ENCODE results near the gene TNK2. TPM values are rescaled to one million over a fixed set of nuclear protein-coding genes. Genes with fewer than 3 reads are reported as not detected.
"Not testable (repeated sequence)": the region's sequence is repeated elsewhere in the genome, so short reads cannot be mapped to it uniquely, and the experiment has no call there.

TNK2 gene
- total RNA-seq, 1 experiment from 2014 or later: 22.2 TPM

DNA sequence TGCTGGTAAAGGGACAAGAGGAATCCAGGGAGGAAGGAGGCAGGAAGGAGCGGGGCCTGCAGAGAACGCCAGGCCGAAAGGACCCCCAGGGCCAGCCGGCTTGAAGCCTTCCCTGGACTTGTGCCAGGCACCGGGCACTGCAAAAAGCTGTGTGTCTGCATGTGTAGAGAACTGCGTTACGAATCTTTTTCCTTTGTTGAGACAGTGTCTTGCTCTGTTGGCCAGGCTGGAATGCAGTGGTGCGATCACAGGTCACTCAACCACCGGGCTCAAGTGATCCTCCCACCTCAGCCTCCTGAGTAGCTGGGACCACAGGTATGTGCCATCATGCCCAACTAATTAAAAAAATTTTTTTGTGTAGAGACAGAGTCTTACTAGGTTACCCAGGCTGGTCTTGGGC, 79.6 kb downstream of the TNK2 start:
- no peak for DNase-seq
- H3K9me3 ChIP-seq: no peaks in the 10 kb centered on the region
- H3K27me3 ChIP-seq: no peaks in the 10 kb centered on the region
- no peak overlapping the region for H3K4me3 ChIP-seq
- no peaks in the 10 kb centered on the region for H3K36me3 ChIP-seq

DNA sequence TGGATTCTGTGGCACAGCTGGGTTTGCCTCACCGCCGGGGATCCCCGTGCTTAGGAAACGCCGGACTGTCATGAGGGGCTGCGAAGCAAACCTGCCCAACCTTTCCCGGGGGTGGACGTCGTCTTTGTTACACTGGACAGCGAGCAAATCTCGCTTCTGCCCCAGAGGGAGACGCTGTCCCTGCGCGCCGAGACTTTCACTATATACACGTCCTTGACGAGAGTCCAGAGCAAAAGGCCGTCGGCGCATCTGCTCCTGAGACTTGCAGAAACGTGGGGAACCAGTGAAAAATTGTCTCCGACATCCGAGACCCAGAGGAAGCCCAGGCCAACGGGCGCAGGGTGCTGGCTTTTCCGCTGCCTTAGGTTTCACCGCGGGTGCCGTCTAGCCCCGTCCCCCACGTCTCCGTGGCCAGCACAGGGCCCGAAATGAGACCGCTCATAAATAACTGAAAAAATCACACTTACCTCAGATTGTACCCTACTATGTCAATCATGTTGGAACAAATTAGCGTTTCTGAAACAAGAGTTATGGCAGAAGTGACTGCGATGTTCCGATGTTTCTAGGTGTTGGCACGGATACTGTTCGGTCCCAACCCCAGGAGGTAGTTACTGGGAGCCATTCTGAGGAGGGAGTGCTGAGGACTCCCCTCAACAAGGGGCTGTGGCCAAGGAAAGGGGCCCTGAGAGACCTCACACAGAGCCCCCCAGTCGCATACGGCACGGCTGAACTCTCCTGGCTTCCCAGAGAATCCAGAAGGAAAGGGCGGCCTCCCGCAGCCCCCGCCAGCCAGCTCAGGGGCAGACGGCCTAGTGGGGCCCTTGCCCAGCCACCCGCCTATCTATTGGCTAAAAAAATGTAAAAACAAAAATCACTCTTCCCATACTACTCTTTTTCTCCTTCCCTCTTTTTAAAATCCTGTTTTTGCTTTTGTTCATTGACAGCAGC, 82.2 kb downstream of the TNK2 start:
- H3K4me3 ChIP-seq: no peak overlapping the region
- no peak for DNase-seq
- no peaks in the 10 kb centered on the region for H3K9me3 ChIP-seq
- no peaks in the 10 kb centered on the region; the same call in 1 of the 2 replicates for H3K27me3 ChIP-seq
- H3K36me3 ChIP-seq: no peaks in the 10 kb centered on the region

DNA sequence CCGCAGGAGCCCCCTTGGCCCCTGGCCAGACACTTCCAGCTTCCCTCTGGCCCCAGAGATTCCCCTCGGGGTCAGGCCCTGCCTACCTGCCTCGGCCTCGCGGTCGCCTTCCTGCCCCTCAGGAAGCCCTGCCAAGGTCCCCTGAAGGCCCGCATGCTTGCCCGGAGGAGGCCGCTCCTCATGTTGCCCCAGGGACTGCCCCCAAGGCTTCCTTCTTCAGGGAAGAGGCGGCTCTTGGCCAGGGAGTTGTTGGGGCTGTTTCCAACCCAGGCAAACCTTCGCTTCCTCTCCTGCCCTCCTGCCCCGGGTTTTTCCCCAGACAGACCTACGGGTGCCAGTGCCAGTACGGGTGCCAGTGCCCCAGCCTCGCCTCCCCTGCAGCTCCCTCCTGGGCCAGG, 83.2 kb downstream of the TNK2 start:
- DNase-seq: no peak
- Histone ChIP-seq H3K9me3 (no peaks in the 10 kb centered on the region), H3K36me3 (no peaks in the 10 kb centered on the region), H3K4me3 (no peak overlapping the region), H3K27me3 (no peaks in the 10 kb centered on the region; the same call in 1 of the 2 replicates)

DNA sequence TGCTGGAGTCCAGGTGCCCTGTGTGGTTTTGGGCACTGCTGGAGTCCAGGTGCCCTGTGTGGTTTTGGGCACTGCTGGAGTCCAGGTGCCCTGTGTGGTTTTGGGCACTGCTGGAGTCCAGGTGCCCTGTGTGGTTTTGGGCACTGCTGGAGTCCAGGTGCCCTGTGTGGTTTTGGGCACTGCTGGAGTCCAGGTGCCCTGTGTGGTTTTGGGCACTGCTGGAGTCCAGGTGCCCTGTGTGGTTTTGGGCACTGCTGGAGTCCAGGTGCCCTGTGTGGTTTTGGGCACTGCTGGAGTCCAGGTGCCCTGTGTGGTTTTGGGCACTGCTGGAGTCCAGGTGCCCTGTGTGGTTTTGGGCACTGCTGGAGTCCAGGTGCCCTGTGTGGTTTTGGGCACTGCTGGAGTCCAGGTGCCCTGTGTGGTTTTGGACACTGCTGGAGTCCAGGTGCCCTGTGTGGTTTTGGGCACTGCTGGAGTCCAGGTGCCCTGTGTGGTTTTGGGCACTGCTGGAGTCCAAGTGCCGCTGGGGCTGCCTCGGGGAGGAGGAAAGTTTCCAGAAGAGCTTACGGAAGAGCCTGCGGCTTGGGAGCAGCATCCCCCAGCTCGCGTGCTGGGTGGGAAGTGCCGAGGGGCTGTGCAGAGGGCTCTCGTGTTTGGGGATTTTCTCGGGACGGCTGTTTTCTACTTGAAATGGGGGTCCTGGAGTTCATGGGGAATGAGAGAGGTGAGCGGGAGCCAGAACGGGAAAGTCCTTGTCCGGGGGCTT, 83.7 kb downstream of the TNK2 start:
- not testable (repeated sequence) for DNase-seq, H3K27me3 ChIP-seq, H3K4me3 ChIP-seq, H3K9me3 ChIP-seq, H3K36me3 ChIP-seq

DNA sequence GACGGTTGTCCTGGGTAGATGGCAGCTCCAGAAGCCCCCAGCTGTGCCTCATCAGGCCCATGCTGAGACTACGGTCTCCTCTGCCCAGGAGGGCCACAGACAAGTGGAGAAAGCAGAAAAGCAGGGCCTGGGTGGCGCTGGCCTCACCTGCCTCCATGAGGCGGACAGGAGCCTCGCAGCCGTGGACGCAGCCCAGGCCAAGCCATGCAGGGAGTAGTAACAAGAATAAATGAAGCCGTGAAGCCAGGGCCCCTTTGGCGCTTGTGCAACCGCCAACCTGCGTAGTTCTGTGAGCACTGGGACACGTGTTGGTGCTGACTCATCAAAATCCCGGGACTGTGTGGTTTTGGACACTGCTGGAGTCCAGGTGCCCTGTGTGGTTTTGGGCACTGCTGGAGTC, 84.4 kb downstream of the TNK2 start:
- DNase-seq: no peak

DNA sequence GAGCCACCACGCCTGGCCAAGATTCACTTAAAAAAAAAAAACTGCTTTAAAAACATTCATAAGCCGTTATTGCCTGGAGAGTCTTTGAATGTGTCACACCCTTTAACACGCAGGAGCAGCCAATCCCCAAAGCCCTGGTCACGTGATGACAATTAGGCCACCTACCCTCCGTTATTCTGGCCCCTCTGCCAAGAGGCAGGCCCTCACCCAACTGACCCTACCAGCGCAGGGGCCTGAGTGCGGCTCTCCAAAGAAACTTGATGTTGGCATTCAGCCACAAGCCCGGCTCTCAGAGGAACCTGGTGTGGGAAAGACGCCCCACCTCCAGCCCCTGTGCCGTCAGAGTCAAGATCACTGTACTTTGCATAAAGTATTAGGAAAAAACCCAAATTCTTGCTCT, 85.1 kb downstream of the TNK2 start:
- H3K27me3 ChIP-seq: no peaks in the 10 kb centered on the region; the same call in 1 of the 2 replicates
- H3K4me3 ChIP-seq: no peak overlapping the region
- H3K9me3 ChIP-seq: no peaks in the 10 kb centered on the region
- DNase-seq: no peak
- no peaks in the 10 kb centered on the region for H3K36me3 ChIP-seq

More for the DNA sequence above, 84.4 kb downstream of the TNK2 start:
- no peaks in the 10 kb centered on the region for H3K9me3 ChIP-seq
- H3K27me3 ChIP-seq: no peaks in the 10 kb centered on the region; the same call in 1 of the 2 replicates
- no peak overlapping the region for H3K4me3 ChIP-seq
- H3K36me3 ChIP-seq: no peaks in the 10 kb centered on the region

DNA sequence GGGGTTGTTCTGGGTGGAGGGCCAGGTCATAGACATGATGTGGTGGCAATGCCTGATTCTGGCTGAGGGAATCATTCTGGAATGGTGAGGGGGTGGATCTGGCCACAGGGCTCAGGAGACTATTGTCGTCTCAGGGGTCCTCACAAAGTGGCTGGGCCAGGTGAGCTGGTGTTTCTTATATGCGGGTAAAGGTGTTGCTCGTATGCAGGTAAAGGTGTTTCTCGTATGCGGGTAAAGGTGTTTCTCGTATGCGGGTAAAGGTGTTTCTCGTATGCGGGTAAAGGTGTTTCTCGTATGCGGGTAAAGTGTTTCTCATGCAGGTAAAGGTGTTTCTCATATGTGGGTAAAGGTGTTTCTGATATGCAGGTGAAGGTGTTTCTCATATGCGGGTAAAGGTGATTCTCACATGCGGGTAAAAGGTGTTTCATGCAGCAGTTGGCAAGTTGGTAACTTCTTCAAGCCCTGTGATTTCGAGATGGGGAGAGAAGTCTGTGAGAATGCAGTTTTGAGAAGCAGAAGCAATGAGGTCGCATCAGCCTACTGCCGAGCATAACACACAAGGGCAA, 86.1 kb downstream of the TNK2 start:
- H3K36me3 ChIP-seq: no peaks in the 10 kb centered on the region
- no peaks in the 10 kb centered on the region for H3K9me3 ChIP-seq
- no peak overlapping the region for H3K4me3 ChIP-seq
- no peak for DNase-seq
- no peaks in the 10 kb centered on the region; the same call in 1 of the 2 replicates for H3K27me3 ChIP-seq

DNA sequence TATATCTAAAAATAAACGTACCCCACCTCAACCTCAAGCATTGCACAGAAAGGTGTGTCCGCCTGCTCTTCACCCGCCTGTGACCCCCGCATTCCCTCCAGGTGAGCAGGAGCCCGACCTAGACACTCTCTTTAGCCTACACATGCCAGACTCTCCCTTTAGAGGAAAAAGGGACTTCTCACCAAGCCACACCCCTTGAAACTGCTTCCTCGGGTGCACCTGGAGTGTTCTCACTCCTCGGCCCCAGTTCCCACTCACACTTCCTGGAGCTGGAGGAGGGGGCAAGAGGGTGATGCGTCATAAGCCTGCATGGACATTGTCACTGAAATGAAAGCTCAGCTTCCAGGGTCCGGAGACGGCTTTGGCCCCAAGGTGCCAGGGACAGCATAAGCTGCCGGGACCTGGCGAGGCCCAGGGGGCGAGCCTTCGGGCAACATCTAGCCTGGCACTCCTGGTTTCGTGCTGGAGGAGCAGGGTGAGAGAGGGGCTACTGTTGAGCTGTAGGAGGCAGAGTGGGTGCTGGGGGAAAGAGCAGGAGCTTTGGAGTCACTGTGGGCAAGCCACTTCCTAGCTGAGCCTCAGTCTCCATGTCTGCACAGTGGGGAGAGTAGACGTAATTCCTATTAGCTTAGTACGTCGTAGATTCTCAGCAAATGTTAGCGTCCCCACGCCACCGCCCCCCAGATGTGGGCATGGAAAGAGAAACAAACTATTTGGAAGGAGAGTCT, 86.8 kb downstream of the TNK2 start:
- Histone ChIP-seq H3K27me3 (no peaks in the 10 kb centered on the region; the same call in 1 of the 2 replicates), H3K36me3 (no peaks in the 10 kb centered on the region), H3K9me3 (no peaks in the 10 kb centered on the region), H3K4me3 (no peak overlapping the region)
- no peak for DNase-seq

DNA sequence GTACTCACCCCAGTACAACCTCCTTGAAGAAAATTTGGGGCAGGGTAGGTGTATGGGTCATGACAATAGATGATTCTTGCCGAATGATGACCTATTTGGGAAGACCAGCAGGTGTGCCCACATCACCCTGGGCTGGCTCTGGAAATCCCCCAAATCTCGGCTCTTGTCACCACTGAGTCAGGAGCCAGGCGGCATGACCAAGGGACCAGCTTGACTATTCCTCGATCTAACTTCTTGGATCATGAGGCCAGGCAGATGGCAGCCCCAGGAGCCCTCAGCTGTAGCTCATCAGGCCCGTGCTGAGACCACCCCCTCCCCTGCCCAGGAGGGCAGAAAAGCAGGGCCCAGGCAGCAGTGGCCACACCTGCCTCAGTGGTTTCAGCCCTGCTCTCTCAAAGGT, 87.5 kb downstream of the TNK2 start:
- Histone ChIP-seq H3K9me3 (no peaks in the 10 kb centered on the region), H3K27me3 (no peaks in the 10 kb centered on the region; the same call in 1 of the 2 replicates), H3K36me3 (no peaks in the 10 kb centered on the region), H3K4me3 (no peak overlapping the region)
- no peak for DNase-seq

DNA sequence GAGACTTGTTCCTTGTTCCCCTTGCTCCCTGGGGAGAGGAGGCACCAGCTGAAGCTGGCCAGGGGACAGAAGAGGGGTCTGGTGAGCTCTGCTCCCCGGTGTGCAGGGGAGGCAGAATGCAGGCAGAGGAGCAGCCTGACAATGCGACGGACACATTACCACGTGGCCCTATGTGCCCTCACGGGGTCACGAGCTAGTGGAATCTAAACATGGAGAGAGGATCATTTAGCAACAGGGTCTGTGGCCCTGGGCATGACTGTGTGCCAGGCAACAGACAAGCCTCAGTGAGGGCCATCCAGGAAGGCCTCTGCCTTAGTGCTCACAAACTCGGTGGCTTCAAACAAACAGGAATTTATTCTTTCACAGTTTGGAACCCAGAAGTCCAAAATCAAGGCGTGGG, 88.2 kb downstream of the TNK2 start:
- no peaks in the 10 kb centered on the region for H3K9me3 ChIP-seq
- DNase-seq: no peak
- no peak overlapping the region for H3K4me3 ChIP-seq
- H3K27me3 ChIP-seq: no peaks in the 10 kb centered on the region; the same call in 1 of the 2 replicates
- no peaks in the 10 kb centered on the region for H3K36me3 ChIP-seq

DNA sequence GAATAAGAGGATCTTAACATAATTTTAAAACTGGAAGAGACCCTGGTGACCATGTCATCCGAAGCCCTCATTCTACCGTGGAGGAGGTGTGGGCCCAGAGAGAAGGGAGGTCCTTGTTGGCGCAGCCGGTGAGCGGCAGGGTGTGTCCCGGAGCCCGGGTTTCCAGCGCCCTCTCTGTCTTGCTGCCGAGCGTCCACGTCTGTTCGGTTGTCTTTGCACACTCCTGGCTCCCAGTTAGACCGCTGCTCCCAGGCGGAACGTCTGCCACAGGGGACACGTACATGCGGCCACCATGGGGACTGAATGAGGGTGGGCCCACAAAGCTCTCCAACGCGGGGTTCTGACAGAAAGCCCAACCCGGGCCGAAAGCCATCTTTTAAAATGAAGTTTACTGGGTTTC, 90.0 kb downstream of the TNK2 start:
- DNase-seq: no peak
- Histone ChIP-seq H3K36me3 (no peaks in the 10 kb centered on the region), H3K27me3 (no peaks in the 10 kb centered on the region; the same call in 1 of the 2 replicates), H3K9me3 (no peaks in the 10 kb centered on the region), H3K4me3 (no peak overlapping the region)

DNA sequence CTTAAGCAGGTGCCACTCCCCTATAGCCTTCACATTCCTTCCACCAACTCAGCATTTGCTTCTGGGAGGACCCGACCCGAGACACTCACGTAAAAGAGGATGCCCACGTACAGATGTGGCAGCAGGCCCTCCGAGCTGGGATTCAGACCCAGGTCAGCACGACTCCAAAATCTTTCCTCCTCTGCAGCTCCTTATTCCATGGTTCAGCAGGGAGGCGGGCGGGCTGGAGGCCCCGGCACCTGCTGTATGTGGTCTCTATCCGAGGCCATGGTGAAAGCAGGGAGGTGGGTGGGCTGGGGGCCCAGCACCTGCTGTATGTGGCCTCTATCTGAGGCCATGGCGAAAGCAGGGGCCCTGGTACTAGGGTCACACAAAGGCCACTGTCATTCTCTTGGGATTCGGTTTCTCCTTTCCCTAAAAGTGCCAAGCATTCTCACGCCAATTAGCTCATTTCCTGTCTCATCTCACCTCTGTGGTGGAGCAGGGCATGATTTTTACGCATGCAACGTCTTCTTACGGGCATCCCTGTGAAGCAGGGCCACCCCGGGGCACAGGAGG, 90.7 kb downstream of the TNK2 start:
- no peak for DNase-seq
- H3K36me3 ChIP-seq: no peaks in the 10 kb centered on the region

DNA sequence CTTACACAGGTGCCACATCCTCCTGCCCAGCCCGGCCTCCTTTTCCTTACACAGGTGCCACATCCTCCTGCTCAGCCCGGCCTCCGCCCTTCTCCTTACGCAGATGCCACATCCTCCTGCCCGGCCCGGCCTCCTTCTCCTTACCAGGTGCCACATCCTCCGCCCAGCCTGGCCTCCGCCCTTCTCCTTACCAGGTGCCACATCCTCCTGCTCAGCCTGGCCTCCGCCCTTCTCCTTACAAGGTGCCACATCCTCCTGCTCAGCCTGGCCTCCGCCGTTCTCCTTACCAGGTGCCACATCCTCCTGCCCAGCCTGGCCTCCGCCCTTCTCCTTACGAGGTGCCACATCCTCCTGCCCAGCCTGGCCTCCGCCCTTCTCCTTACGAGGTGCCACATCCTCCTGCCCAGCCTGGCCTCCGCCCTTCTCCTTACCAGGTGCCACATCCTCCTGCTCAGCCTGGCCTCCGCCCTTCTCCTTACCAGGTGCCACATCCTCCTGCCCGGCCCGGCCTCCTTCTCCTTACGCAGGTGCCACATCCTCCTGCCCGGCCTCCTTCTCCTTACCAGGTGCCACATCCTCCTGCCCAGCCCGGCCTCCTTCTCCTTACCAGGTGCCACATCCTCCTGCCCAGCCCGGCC, 92.0 kb downstream of the TNK2 start:
- H3K9me3 ChIP-seq, H3K36me3 ChIP-seq, H3K4me3 ChIP-seq, H3K27me3 ChIP-seq, DNase-seq: not testable (repeated sequence)

More for the DNA sequence above, 90.7 kb downstream of the TNK2 start:
- Histone ChIP-seq H3K27me3 (no peaks in the 10 kb centered on the region; the same call in 1 of the 2 replicates), H3K9me3 (no peaks in the 10 kb centered on the region), H3K4me3 (no peak overlapping the region)

DNA sequence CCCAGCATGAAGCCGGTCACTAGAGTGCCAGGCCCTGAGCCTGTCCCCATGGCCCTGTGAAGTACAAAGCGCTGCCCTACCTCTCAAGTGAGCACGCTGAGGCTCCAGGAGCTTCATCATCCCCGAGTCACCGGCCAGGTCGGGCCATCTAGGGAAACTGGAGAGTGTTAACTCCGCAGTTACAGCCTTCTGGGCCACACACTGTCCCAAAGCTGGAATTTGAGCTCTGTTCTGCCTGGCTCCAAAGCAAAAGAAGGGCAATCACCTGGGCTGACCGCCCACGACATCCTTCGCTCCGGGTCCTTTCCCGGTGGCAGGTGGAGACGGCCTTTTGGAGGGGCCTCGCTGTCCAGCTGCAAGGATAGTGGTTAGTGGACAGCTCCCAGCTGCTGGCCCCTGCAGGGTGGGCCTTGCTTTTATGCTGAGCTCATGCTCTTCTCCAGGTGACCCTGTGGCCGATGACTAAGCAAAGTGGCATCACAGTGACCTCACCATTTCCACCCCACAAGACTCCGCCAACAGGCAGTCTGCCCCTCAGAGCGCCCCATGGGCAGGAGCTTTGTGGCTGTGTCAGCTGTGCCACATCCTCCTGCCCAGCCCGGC, 93.1 kb downstream of the TNK2 start:
- H3K9me3 ChIP-seq: no peaks in the 10 kb centered on the region
- no peak overlapping the region for H3K4me3 ChIP-seq
- no peak for DNase-seq
- H3K36me3 ChIP-seq: no peaks in the 10 kb centered on the region
- no peaks in the 10 kb centered on the region for H3K27me3 ChIP-seq

DNA sequence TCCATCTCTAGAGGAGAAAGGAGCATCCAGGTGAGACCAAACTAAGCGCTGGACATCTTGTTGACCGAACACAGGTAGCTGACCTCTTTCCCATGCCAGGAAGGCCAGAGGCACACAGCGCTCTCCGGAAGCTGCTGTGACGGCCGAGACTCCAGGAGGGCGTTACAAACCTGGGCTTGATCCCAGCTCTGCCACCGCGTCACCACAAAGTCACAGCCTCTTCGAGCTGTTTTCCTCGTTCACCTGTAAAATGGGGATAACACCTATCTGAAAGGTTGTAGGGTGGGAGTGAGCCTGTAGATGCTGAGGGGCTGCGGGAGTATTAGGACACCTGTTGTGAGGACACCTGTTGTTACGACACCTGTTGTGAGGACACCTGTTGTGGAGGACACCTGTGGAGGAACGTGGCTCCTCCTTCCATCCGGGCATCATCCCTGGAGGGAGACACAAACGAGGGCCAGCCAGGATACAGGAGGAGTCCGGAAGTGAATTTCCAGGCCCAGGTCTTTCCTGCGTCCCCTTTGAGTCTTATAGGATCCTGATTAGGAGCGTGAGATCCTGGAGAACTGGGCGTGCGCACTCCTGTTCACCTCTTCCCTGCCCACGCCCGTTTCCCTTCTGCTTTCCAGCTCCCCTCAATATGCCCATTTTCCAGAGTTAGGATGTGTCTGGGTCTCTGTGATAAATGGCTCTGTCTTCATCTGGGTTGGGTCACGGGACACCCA, 94.3 kb downstream of the TNK2 start:
- Histone ChIP-seq H3K36me3 (no peaks in the 10 kb centered on the region), H3K27me3 (no peaks in the 10 kb centered on the region), H3K4me3 (no peak overlapping the region), H3K9me3 (no peaks in the 10 kb centered on the region)
- no peak for DNase-seq

Data from MG63 (cell line).